IPS-15b (cell line): Measurements from ENCODE around the gene HNF1A.

ENCODE experiments used
- H3K27me3 ChIP-seq: one replicate; pipeline ENCODE4 v1.6.1; 2013; ENCODE audit warnings: low read length; ENCODE audit not compliant: control insufficient read depth, insufficient read depth
- H3K36me3 ChIP-seq: one replicate; pipeline ENCODE4 v1.6.1; 2013; ENCODE audit warnings: low read length; ENCODE audit not compliant: control insufficient read depth, insufficient read depth
- H3K4me1 ChIP-seq: one replicate; pipeline ENCODE4 v1.6.1; 2013; ENCODE audit warnings: mild to moderate bottlenecking, low read length; ENCODE audit not compliant: control insufficient read depth, insufficient read depth
- H3K4me3 ChIP-seq: one replicate; pipeline ENCODE4 v1.5.1; 2013; ENCODE audit warnings: low read depth, low read length
- H3K9ac ChIP-seq: one replicate; pipeline ENCODE4 v1.6.1; 2013; ENCODE audit warnings: low read depth, mild to moderate bottlenecking, low read length
- H3K9me3 ChIP-seq: one replicate; pipeline ENCODE4 v1.6.1; 2013; ENCODE audit warnings: mild to moderate bottlenecking, low read length; ENCODE audit not compliant: control insufficient read depth, insufficient read depth

Gene HNF1A

DNA sequence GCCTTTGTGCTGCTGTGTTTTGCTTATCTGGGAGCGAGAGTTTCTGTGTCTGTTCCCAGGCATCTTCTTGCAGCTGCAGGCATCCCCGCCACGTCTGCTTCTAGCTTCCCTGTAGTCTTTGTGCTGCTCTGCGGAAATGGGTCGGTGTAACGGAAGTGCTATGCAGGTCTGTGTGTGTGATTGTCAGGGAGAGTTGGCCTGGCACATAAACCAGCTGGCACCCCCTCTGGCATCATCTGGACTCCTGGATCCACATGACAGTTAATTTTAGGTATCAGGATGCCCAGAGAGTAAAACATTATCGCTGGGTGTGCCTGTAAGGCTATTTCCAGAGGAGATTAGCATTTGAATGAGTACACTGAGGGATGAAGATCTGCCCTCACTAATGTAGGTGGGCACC lies 70.1 kb downstream of the HNF1A start:
- no peaks in the 10 kb centered on the region for H3K36me3 ChIP-seq
- no peak overlapping the region for H3K4me3 ChIP-seq
- no peaks in the 10 kb centered on the region for H3K27me3 ChIP-seq
- no peaks in the 10 kb centered on the region for H3K4me1 ChIP-seq
- H3K9me3 ChIP-seq, result no peaks in the 10 kb centered on the region
- no peak overlapping the region for H3K9ac ChIP-seq

GRCh38 chr12:121050725-121051124 lies 72.4 kb downstream of the HNF1A start:
- no peak overlapping the region for H3K4me3 ChIP-seq
- no peaks in the 10 kb centered on the region for H3K9me3 ChIP-seq

More at GRCh38 chr12:121050725-121051124, 72.4 kb downstream of the HNF1A start:
- Histone ChIP-seq H3K36me3 (no peaks in the 10 kb centered on the region), H3K9ac (no peak overlapping the region), H3K27me3 (no peaks in the 10 kb centered on the region), H3K4me1 (no peaks in the 10 kb centered on the region)
